GM21447 (cell line): ENCODE measurements around the gene SYCP1.
"Not testable (repeated sequence)": the region's sequence is repeated elsewhere in the genome, so short reads cannot be mapped to it uniquely, and the experiment has no call there.

Source experiments
- ATAC-seq: cut with Tn5 transposase; IDR thresholded peaks from one replicate; pipeline ENCODE4 v1.9.1; 2021; ENCODE audit not compliant: unreplicated experiment

Gene SYCP1

GRCh38 chr1:114976891-114977290, 122.2 kb downstream of the SYCP1 start:
- no peak for ATAC-seq

- ATAC-seq = no peak
These were observed 124.7 kb downstream of the SYCP1 start for GRCh38 chr1:114979278-114979891.

GRCh38 chr1:114982251-114982650, 127.6 kb downstream of the SYCP1 start:
- ATAC-seq = no peak

GRCh38 chr1:114986286-114986685, 131.6 kb downstream of the SYCP1 start:
- no peak for ATAC-seq

- no peak for ATAC-seq
These were observed 133.4 kb downstream of the SYCP1 start for GRCh38 chr1:114988095-114988494.

DNA sequence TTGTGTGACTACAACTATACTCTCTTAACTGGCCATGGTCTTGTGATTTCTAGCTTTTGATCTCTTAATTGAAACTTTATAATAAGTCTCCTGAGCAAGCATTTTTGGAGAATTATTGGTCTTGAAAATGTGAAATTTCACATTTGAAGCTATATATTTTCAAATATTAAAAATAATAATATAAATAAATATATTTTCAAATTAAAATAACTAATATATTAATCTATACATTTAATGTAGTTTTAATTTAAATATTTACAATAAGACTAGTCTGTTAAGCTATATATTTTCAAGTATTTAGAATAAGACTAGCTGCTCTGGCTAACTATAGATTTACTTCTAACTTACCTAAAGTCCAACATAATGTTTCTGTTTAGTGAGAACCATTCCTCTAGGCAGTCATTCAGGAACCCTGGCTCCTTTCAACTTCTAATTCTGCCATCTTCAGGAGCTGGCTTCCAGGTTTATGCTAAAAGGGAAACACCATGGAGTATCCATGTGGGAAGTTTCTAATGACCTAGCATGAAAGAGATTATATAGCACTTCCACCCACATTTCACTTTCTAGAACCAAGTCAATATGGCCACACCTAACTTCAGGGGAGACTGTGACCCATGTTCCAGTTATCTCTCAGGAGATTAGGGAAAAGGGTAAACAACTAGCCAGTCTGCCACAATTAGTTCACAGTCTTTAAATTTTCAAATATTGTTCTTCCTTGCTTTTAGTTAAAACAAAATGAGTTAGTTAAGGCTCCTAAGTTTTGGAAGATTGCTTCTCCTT, 143.0 kb downstream of the SYCP1 start:
- no peak for ATAC-seq

DNA sequence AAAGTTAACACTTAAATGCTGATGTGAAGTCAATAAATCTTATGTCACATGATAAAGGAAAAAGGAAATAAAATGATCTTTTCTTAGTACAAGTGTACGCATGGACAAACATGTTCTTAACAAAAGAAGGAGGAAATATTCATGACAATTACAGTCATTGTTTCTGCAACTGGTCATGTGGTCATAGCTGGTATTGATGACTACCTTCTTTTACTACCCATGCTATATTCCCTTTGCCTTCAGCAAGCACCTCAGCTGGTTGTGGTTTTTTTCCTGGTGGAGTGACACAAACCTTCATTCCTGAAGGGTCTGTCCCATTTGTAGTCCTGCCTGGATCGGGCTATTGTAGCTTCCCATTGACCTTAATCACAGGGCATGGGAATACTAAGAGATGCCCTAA, 151.5 kb downstream of the SYCP1 start:
- no peak for ATAC-seq

- ATAC-seq = no peak
These were observed 157.3 kb downstream of the SYCP1 start for GRCh38 chr1:115012006-115012405.

- ATAC-seq = no peak
These were observed 157.8 kb downstream of the SYCP1 start for GRCh38 chr1:115012434-115012833.

GRCh38 chr1:115013792-115014191, 159.1 kb downstream of the SYCP1 start:
- ATAC-seq = no peak

DNA sequence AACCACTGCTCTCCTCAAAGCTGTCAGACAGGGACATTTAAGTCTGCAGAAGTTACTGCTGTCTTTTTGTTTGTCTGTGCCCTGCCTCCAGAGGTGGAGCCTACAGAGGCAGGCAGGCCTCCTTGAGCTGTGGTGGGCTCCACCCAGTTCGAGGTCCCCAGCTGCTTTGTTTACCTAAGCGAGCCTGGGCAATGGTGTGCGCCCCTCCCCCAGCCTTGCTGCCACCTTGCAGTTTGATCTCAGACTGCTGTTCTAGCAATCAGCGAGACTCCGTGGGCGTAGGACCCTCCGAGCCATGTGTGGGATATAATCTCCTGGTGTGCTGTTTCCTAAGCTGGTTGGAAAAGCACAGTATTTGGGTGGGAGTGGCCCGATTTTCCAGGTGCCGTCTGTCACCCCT, 164.9 kb downstream of the SYCP1 start:
- ATAC-seq = not testable (repeated sequence)

GRCh38 chr1:115021145-115021544, 166.5 kb downstream of the SYCP1 start:
- ATAC-seq = no peak

GRCh38 chr1:115023593-115023992, 168.9 kb downstream of the SYCP1 start:
- ATAC-seq = no peak

DNA sequence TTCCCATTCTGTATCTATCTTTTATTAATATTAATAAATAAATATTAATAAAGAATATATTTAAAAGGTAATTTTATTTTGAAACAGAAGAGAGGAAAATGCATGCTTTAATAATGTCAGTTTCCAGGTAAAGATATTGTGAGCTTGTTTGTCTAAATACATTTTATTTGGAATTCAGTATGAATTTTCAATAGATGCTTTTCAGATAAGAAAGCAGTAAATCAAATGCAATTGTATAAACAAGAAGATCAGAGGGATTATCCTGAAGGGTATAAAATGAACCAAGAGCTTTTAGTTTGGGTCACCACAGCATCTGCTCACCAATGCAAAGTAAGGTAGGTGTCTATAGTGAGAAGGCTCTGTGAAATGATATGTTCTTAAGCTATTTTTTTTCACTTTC, 174.9 kb downstream of the SYCP1 start, which contains the start of gene TSHB:
Gene TSHB (plus strand): TSS at position 301 of the 400 bp plus-strand sequence. CDS start 3,537 bp downstream, outside the sequence.
- no peak for ATAC-seq

GRCh38 chr1:115031595-115031994, 176.9 kb downstream of the SYCP1 start:
- no peak for ATAC-seq

DNA sequence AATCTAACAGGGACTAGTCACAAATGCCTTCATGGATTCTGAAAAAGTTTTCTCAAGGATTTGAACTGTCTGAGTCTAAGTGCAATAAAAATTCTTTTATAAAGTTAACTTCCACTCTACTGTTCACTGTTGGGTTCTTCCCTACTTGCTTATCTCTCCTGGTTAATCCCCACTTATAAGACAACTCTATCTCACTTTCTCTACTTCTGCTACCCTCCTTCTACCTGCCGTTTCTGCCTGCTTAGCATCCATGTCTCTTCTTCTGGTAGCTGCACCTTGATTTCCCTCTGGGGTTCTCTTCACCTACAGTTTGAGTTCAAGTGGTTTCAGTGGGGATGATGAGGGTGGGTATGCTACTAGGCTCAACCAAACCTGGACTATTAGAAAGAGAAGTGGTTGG, 181.0 kb downstream of the SYCP1 start:
- no peak for ATAC-seq

DNA sequence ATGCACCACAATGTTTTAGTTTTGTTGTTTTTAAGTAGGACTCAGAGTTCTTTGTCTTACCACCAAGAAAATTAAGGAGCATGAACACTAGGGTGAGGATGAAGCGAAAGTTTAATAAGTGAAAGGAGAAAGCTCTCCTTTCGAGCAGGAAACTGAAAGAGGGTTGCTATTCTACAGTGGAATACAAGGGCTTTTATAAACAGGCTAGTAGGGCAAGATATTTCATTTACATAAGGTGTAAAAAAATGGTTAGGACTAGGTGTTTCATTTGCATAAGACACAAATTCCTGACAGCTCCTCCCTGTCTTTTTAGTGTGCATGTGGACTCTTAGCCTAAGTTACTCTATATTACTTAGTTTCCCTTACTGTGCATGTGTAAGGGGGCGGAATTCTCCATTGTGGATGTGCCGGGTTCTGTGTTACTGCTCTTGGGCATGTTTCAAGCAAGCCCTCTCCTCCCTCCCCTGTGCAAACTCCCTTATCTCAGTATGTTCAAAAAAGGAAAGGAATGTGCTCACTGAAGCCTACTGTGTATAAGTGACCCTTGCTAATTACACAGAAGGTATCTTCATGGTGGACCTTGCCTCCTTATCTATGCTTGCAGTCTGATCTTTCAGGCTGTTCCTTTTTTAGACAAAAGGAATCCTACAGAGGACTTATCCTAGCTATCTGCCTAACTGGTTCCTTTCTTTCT, 182.3 kb downstream of the SYCP1 start:
- no peak for ATAC-seq

DNA sequence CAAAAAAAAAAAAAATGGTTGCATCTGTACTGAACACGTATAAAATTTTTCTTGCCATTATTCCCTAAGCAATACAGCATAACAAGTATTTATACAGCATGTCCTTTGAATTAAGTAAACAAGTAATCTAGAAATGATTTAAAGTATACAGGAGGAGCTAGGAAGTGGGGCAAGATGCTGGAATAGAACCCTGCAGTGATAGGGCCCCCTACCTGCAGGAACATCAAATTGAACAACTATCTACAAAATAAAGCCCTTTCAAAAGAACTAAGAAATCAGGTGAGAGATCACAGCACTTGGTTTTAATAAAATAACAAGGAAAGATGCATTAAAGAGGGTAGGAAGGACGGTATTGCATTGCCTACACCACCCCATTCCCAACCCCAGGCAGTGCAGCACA, 185.8 kb downstream of the SYCP1 start:
- no peak for ATAC-seq

DNA sequence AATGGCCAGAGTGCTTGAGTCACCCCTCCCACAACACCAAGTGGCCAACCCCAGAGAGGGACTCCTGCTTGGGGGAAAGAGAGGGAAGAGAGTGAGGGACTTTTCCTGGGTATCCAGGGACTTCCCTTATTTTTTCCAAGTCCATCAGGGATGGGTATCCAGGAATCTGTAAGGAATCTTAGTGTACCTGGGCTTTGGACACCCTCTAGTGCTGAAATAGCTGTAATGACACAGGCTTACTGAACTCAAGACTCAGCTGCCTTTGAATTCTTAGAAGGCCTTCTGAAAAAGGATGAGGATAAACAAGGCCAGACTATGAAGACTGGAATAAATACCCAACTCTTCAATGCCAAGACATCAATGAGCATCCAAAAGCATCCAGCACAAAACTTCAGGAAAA, 187.0 kb downstream of the SYCP1 start:
- no peak for ATAC-seq
